Measurements from ENCODE around the gene UBE2U. TPM values are rescaled to one million over a fixed set of nuclear protein-coding genes. Genes with fewer than 3 reads are reported as not detected.

UBE2U gene, protein sequence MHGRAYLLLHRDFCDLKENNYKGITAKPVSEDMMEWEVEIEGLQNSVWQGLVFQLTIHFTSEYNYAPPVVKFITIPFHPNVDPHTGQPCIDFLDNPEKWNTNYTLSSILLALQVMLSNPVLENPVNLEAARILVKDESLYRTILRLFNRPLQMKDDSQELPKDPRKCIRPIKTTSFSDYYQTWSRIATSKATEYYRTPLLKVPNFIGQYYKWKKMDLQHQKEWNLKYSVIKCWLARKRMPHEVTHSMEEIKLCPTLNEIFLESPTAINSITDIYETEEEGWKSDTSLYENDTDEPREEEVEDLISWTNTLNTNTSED
- total RNA-seq (2014; rRNA removed; shearing (Covaris generic)) = not detected in 2 replicates

DNA sequence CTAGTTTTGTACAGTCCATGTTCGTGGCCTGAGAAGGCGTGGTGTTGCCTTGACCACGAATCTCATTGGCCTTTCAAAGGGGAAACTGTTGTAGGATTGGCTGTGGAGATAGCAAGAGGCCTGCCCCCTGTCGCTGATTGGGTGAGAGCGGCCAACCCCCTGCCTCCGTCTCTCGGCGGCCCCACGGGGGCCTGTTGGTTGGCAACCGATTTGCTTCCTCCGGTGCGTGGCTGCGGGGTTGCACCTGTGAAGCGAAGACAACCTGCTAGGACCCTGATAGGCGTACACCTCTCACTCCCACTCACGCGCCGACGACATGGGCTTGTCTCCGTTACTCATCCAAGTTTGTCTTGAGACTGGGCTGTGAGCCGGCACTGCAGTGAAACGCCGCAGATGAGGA lies at the start of gene UBE2U:
TSS of gene UBE2U (plus strand) at position 204 of the 400 bp plus-strand sequence. CDS start 428 bp downstream, outside the sequence.
- no peak for DNase-seq (ENCODE audit: low read depth)

DNA sequence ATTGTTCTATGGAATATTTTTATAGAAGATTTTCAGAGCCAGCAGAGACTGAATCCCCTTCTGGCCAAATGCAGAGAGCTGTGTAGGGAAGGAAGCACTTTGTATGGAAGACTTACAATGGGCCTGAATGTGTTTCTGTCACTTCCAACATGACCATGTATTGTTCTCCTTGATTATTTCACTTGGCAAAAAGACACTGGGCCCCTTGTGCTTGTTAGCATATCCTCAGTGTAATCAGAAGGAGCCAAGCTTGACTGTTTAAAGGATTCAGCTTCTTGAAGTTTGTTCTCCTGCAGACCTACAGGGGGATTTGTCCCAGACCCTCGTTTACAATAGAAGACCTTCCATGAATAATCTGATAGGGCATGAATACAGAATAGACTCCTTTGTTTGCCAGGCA lies 48.1 kb upstream of the UBE2U start:
- no peak for DNase-seq (ENCODE audit: low read depth)

- peak; percentile 13 for DNase-seq (ENCODE audit: low read depth)
Measured at GRCh38 chr1:64161357-64161941, 42.0 kb upstream of the UBE2U start.

DNA sequence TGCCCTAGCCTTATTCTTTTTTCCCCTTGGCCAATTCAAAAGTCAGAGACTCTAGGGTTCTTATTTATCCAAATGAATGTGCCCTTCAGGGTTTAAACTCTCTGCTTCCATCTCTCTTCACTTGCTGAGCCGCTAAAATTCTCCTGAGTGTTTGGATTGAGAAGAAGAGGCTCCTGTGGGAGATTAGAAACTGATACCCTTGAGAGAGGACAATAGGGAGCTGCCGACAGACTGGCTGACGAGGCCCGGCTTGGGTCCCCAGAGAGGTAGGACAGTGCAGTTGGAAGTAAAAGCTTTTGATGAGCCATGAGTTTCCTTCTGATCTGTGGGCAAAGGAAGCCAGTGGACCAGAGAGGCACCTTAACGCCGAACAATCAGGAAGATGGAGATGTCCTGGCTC lies 41.3 kb upstream of the UBE2U start:
- no peak for DNase-seq (ENCODE audit: low read depth)

- DNase-seq (ENCODE audit: low read depth) = no peak
Measured at GRCh38 chr1:64162804-64163203, 40.6 kb upstream of the UBE2U start.

GRCh38 chr1:64163431-64163830 lies 40.0 kb upstream of the UBE2U start:
- no peak for DNase-seq (ENCODE audit: low read depth)

GRCh38 chr1:64163970-64164369 lies 39.5 kb upstream of the UBE2U start:
- DNase-seq (ENCODE audit: low read depth) = peak; percentile 36

DNA sequence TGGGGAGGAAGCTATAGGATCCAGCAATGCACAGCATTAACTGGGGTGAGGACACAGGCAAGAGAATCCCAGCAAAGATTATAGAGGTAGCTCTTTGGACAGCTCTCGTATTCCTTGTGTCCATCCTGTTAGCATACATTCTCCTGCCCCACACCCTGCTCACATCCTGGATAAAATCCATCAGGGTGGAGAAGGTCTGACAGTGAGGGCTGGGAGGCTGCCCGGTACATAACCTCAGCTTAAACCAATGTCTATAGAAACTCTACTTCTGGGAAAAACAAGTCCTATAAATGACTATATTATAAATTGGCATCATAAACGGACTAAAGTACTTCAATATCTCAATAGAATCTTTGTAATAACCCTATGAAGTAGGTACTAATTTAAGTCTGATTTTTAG lies 36.8 kb upstream of the UBE2U start:
- DNase-seq (ENCODE audit: low read depth) = no peak

- DNase-seq (ENCODE audit: low read depth) = no peak
Measured at GRCh38 chr1:64167176-64167575, 36.2 kb upstream of the UBE2U start.

- DNase-seq (ENCODE audit: low read depth) = peak; percentile 67
Measured at GRCh38 chr1:64171246-64171645, 32.2 kb upstream of the UBE2U start.

DNA sequence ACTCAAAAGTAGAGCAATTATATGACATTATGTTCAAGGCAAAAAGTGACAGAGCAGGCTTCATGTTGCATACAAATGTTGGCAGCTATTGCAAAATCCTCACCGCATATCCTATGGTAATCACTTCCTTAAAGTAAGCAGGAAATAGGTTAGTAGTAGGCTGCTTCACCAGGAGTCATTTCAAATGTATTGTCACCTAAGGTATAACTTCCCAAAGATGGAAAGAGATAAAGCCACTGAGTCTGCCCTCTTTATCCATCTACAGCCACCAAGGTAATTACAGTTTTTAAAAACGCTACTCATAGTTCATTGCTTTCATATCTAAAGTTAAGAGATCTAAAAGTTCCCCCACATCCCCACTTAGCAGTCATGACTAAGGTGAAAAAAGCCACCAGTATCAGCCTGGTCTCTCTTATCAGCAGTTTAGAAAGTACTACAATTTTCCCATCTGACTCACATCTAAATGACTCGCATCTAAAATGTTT lies 31.6 kb upstream of the UBE2U start:
- DNase-seq (ENCODE audit: low read depth) = peak; percentile 80

DNA sequence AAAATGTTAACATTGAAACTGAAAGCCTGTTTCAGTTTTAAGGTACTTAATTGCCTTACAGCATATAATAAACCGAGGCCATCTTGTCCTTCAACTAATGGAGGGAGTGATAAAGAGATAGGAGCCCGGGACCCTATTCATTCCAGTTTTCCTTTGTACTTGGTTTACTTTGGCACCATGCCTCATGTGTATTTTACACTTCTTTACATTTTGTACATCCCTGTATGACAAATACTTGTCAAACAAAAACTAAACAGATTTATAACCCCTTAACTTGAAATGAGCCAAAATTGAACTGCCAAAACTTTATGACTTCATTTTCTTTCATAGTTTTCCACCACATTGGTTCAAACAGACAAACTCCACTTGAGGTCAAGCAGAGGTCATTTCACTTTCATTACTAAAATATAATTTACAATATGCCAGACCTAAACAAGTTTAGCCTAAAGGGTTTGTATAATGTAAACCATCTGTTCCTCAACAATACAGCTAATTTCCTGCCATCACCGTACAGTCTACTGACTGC lies 30.9 kb upstream of the UBE2U start:
- peak; percentile 65 for DNase-seq (ENCODE audit: low read depth)

- peak; percentile 32 for DNase-seq (ENCODE audit: low read depth)
Measured at GRCh38 chr1:64173336-64173940, 30.0 kb upstream of the UBE2U start.

GRCh38 chr1:64175639-64176038 lies 27.8 kb upstream of the UBE2U start:
- DNase-seq (ENCODE audit: low read depth) = no peak

DNA sequence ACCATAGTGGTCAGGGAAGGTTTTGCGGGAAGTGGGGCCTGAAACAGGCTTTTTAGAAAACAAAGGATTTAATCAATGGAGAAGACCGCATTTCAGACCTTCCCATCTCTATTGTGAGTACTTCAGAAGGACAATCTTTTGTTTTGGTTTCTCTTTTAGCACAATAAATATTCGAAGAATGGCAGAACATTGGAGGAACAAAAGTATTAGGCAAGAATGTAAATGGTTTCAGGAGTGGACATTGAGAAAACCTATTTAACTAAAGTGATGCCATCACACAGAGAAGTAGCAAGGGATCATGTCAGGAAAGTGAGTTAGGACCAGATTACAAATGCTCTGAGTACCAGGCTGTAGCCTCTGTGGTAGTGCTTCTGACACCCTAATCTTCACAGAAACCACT lies 26.8 kb upstream of the UBE2U start:
- DNase-seq (ENCODE audit: low read depth) = no peak

DNA sequence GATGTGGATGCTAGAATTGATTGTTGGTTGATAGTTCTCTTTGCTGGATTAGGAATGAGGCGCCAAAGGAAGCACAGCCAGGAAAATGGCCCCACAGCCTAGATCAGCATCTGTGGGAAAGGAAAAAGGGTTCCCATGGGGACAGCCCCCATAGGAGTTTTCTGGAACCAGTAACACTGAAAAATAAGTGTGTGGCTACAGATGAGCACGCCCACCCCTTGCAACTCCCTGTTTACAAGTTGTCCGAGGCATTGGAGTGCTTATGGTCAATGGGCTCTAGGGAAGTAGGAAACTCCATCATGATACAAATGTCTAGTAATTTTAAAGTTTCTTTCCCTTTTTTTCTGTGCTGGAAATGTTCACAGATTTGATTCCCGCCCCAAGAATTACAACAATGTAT lies 23.8 kb upstream of the UBE2U start:
- no peak for DNase-seq (ENCODE audit: low read depth)

DNA sequence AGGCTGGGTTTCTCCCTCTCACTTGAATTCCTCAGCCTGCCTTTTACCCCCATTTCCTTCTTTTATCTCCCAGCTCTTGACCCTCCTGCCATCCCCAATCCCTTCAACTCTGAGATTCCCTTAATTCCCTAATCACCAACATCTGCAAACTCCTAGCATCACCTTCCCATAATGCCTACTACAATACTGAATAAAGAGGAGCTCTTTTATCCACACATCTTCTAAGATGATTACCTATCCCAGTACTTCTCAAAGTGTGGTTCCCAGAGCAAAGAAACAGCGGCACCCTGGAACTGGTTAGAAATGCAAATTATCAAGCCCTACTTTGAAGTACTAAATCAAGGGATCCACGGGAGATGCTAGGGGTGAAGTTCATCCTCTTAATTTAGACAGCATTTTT lies 21.2 kb upstream of the UBE2U start:
- no peak for DNase-seq (ENCODE audit: low read depth)

DNA sequence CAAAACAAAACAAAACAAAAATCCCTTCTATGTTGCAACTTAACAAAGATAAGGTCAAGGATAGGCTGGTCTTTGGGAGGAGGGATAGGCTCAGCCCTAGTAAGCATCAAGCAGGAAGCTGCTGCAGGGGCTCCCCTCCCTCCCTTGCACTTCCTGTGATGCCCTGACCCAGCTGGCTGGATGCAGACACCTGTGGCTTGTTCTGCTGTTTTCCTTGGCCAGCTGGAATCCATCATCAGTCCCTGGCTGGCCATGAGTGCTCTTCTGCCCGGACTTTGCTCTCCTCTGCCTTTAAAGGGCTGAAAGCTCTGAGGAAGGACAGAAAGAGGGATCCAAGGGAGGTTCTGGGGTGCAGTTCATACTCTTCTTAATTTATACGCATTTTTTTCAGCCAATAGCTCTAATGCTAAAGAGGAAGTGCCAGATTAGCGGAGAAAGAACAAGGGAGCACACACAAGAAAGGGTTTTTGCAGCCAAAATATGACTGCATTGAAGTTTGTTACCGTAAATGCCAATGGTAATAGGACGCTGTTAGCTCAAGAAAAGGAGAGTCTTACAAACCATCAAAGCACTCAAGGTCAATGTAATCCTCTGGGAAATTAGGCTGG lies 19.9 kb upstream of the UBE2U start:
- DNase-seq (ENCODE audit: low read depth) = peak; percentile 33

DNA sequence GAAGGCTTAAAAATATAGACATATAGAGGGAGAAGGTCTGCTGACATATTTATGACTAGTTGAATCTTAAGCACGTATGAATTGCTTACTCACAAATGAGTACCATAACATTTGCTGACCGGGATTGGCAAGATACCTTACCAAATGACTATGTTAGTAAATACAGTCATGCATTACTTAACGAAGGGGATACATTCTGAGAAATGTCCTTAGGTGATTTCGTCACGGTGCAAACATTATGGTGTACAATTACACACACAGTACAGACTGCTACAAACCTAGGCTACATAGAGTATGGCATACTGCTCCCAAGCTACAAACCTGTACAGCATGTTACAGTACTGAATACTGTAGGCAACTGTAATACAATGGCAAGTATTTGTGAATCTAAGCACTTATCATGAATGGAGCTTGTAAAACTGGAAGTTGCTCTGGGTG lies 19.4 kb upstream of the UBE2U start:
- peak; percentile 12 for DNase-seq (ENCODE audit: low read depth)

DNA sequence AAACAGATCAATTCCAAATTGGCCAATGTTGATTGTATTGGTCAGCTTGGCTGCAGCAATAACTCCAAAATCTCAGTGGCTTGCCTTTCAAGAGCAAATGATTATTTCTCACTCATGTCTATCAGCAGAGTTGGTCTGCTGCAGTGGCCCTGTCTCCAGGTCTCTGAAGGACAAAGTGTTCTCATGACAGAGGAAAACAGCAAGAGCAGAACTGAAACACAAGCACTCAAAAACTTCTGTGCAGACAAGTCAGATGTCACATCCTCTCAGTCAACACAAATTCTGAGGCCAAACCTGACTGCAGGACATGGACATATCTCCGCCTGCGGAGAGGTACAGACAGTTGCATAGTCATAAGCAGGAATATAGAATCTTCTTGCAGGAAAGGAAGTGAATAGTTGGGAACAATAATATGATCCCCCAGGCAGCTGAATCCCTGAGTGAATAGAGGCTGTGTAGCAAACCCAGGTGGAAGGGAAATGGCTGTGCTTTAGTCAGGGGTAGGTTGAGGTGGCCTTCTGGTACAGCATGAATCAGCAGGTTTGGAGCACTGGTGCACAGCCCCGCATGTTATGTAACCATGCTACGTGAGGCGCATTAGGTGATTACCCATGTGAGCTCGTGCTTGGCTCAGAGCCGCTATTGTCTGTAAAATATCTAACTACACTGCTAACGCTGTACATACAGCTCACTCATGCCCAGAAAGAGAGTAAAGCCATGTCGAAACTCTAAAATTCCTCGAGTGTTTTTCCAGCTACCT lies 17.1 kb upstream of the UBE2U start:
- no peak for DNase-seq (ENCODE audit: low read depth)

DNA sequence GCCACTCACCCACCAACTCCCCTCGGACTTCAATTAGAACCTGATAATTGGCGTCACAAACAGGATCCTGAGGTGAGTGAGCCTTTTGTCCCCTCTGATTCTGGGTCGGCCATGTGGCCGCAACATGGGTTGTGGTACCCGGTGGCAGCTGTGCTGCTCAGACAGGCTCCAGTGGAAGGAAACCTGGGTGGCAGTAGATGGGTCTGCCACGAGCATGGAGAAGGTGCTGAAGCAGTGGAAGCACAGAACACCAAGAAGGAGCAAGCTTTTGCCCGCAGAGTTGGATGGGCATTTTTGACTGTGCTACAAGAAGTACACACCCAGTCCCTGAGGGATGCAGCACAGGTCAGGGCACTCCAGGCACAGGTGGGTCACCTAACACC lies 16.5 kb upstream of the UBE2U start:
- no peak for DNase-seq (ENCODE audit: low read depth)

GRCh38 chr1:64187646-64188045 lies 15.8 kb upstream of the UBE2U start:
- peak; percentile 23 for DNase-seq (ENCODE audit: low read depth)
